ENCODE data around the gene LRRC23. TPM values are rescaled to one million over a fixed set of nuclear protein-coding genes. Genes with fewer than 3 reads are reported as not detected.

Gene LRRC23
- total RNA-seq, 1 experiment from 2014 or later: 7.0 TPM

GRCh38 chr12:6956021-6956727 is 51.6 kb downstream of the LRRC23 start:
- DNase-seq (ENCODE audit: low read depth): no peak

- no peak for DNase-seq (ENCODE audit: low read depth)
Measured at GRCh38 chr12:6957151-6957701, 52.6 kb downstream of the LRRC23 start.

GRCh38 chr12:6957741-6958608 is 53.4 kb downstream of the LRRC23 start:
- DNase-seq (ENCODE audit: low read depth): no peak

- DNase-seq (ENCODE audit: low read depth): no peak
Measured at GRCh38 chr12:6958609-6959057, 54.0 kb downstream of the LRRC23 start.

- DNase-seq (ENCODE audit: low read depth): no peak
Measured at GRCh38 chr12:6959058-6959804, 54.6 kb downstream of the LRRC23 start.

- no peak for DNase-seq (ENCODE audit: low read depth)
Measured at GRCh38 chr12:6959805-6960592, 55.4 kb downstream of the LRRC23 start.

GRCh38 chr12:6960593-6961277 is 56.1 kb downstream of the LRRC23 start:
- no peak for DNase-seq (ENCODE audit: low read depth)

- peak; percentile 86 for DNase-seq (ENCODE audit: low read depth)
Measured at GRCh38 chr12:6961278-6961694, 56.7 kb downstream of the LRRC23 start.

- DNase-seq (ENCODE audit: low read depth): peak; percentile 90
Measured at GRCh38 chr12:6961695-6962284, 57.2 kb downstream of the LRRC23 start.

GRCh38 chr12:6962285-6963015 is 57.8 kb downstream of the LRRC23 start:
- no peak for DNase-seq (ENCODE audit: low read depth)

GRCh38 chr12:6963016-6963731 is 58.6 kb downstream of the LRRC23 start:
- no peak for DNase-seq (ENCODE audit: low read depth)

Other genes starting within 250 kb of the LRRC23 start
- 23.4 and 28.0 TPM in 2 replicates for gene ING4, start 241.7 kb upstream of the LRRC23 start, total RNA-seq (2014; rRNA removed; shearing (Covaris generic))
- 15.9 and 21.8 TPM in 2 replicates for gene ZNF384, start 215.4 kb upstream of the LRRC23 start, total RNA-seq (2014; rRNA removed; shearing (Covaris generic))
- 0.06 TPM in 1 of 2 replicates, not detected in the other for gene PIANP, start 204.0 kb upstream of the LRRC23 start, total RNA-seq (2014; rRNA removed; shearing (Covaris generic))
- gene COPS7A, start 180.8 kb upstream of the LRRC23 start, total RNA-seq (2014; rRNA removed; shearing (Covaris generic)): 88.4 and 96.6 TPM in 2 replicates
- 226 and 233 TPM in 2 replicates for gene MLF2, start 151.7 kb upstream of the LRRC23 start, total RNA-seq (2014; rRNA removed; shearing (Covaris generic))
- 196 and 217 TPM in 2 replicates for gene PTMS, start 138.5 kb upstream of the LRRC23 start, total RNA-seq (2014; rRNA removed; shearing (Covaris generic))
- 0.33 TPM in 1 of 2 replicates, not detected in the other for gene LAG3, start 132.3 kb upstream of the LRRC23 start, total RNA-seq (2014; rRNA removed; shearing (Covaris generic))
- gene CD4, start 115.3 kb upstream of the LRRC23 start, total RNA-seq (2014; rRNA removed; shearing (Covaris generic)): not detected in 2 replicates
- gene GPR162, start 83.0 kb upstream of the LRRC23 start, total RNA-seq (2014; rRNA removed; shearing (Covaris generic)): 0.74 and 0.92 TPM in 2 replicates
- 24.1 and 24.8 TPM in 2 replicates for gene P3H3, start 76.4 kb upstream of the LRRC23 start, total RNA-seq (2014; rRNA removed; shearing (Covaris generic))
- gene GNB3, start 63.9 kb upstream of the LRRC23 start, total RNA-seq (2014; rRNA removed; shearing (Covaris generic)): 0.71 and 1.4 TPM in 2 replicates
- 107 TPM in 2 replicates for gene CDCA3, start 53.5 kb upstream of the LRRC23 start, total RNA-seq (2014; rRNA removed; shearing (Covaris generic))
- 134 and 140 TPM in 2 replicates for gene USP5, start 52.7 kb upstream of the LRRC23 start, total RNA-seq (2014; rRNA removed; shearing (Covaris generic))
- 1,485 and 1,599 TPM in 2 replicates for gene TPI1, start 37.3 kb upstream of the LRRC23 start, total RNA-seq (2014; rRNA removed; shearing (Covaris generic))
- 2.9 and 8.3 TPM in 2 replicates for gene SPSB2, start 31.5 kb upstream of the LRRC23 start, total RNA-seq (2014; rRNA removed; shearing (Covaris generic))
- gene ENO2, start 9.8 kb downstream of the LRRC23 start, total RNA-seq (2014; rRNA removed; shearing (Covaris generic)): 9.0 and 13.4 TPM in 2 replicates
- gene ATN1, start 23.1 kb downstream of the LRRC23 start, total RNA-seq (2014; rRNA removed; shearing (Covaris generic)): 3.3 and 5.4 TPM in 2 replicates
- gene RNU7-1, start 39.0 kb downstream of the LRRC23 start, total RNA-seq (2014; rRNA removed; shearing (Covaris generic)): not detected in 2 replicates
- 216 and 272 TPM in 2 replicates for gene C12orf57, start 39.2 kb downstream of the LRRC23 start, total RNA-seq (2014; rRNA removed; shearing (Covaris generic))
- gene PTPN6, start 46.5 kb downstream of the LRRC23 start, total RNA-seq (2014; rRNA removed; shearing (Covaris generic)): not detected in 2 replicates
- 423 and 482 TPM in 2 replicates for gene PHB2, start 65.8 kb downstream of the LRRC23 start, total RNA-seq (2014; rRNA removed; shearing (Covaris generic))
- 133 and 151 TPM in 2 replicates for gene EMG1, start 66.1 kb downstream of the LRRC23 start, total RNA-seq (2014; rRNA removed; shearing (Covaris generic))
- 9.7 and 13.7 TPM in 2 replicates for gene LPCAT3, start 113.7 kb downstream of the LRRC23 start, total RNA-seq (2014; rRNA removed; shearing (Covaris generic))
- 5.5 and 5.7 TPM in 2 replicates for gene C1S, start 155.9 kb downstream of the LRRC23 start, total RNA-seq (2014; rRNA removed; shearing (Covaris generic))
- 2.3 and 2.9 TPM in 2 replicates for gene C1R, start 187.6 kb downstream of the LRRC23 start, total RNA-seq (2014; rRNA removed; shearing (Covaris generic))
- gene C1RL, start 204.4 kb downstream of the LRRC23 start, total RNA-seq (2014; rRNA removed; shearing (Covaris generic)): 3.1 and 13.3 TPM in 2 replicates
- 0.46 TPM in 1 of 2 replicates, not detected in the other for gene RBP5, start 224.1 kb downstream of the LRRC23 start, total RNA-seq (2014; rRNA removed; shearing (Covaris generic))
- gene CLSTN3, start 225.5 kb downstream of the LRRC23 start, total RNA-seq (2014; rRNA removed; shearing (Covaris generic)): 3.7 and 10.6 TPM in 2 replicates

All from Daoy (cell line).